Measurements from ENCODE around the gene COL6A5.

Gene COL6A5

GRCh38 chr3:130383424-130383823, 38.0 kb downstream of the COL6A5 start:
- H3K9me2 ChIP-seq (replicated peaks; ENCODE audit: insufficient read depth, low read length): no peaks in the 10 kb centered on the region
- H3K27ac ChIP-seq (ENCODE audit: low read depth, low read length): no peak overlapping the region
- no peak overlapping the region for H3K9ac ChIP-seq (ENCODE audit: low read length)
- no peaks in the 10 kb centered on the region for H3K79me2 ChIP-seq (ENCODE audit: insufficient read depth, low read length)
- no peaks in the 10 kb centered on the region for H3K9me3 ChIP-seq (ENCODE audit: insufficient read depth, low read length)
- TF ChIP-seq EZH2phosphoT487 (conservative IDR thresholded peaks at IDR 0.05; ENCODE audit: low read length) (no peak), CTCF (IDR thresholded peaks at IDR 0.05; ENCODE audit: insufficient read depth, low read length, poor library complexity, severe bottlenecking) (no peak)
- no peak overlapping the region for H2AFZ ChIP-seq (ENCODE audit: low read depth, low read length, severe bottlenecking)
- no peak overlapping the region for H3K4me3 ChIP-seq (ENCODE audit: insufficient read depth, low read length, poor library complexity, severe bottlenecking)
- H3K27me3 ChIP-seq (ENCODE audit: low read length): no peaks in the 10 kb centered on the region
- H4K20me1 ChIP-seq (ENCODE audit: low read depth, low read length): no peaks in the 10 kb centered on the region
- no peaks in the 10 kb centered on the region for H3K36me3 ChIP-seq (ENCODE audit: low read length)
- H3F3A ChIP-seq (ENCODE audit: insufficient read depth): no peaks in the 10 kb centered on the region
- H3K4me2 ChIP-seq (ENCODE audit: low read depth, low read length, poor library complexity, severe bottlenecking): no peak overlapping the region

DNA sequence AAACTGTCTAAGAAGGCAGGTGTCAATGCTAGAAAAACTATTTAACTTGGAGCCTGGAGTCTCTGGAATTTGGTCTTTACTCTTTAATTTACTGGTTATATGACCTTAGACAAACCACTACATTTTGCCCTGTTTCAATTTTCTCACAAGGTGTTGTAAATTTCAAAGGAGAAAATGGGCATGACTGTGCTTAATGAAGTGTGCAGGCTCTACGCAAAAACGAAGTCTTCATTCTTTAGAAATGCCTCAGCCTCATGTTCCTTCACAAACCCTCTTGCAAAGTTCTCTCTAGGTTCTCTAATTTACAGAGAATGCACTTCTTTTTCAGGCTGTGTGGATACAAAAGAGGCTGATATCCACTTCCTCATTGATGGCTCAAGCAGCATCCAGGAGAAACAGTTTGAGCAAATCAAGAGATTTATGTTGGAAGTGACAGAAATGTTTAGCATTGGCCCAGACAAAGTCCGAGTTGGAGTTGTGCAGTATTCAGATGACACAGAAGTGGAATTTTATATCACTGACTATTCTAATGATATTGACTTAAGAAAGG, 39.1 kb downstream of the COL6A5 start:
- no peaks in the 10 kb centered on the region for H3K9me2 ChIP-seq (replicated peaks; ENCODE audit: insufficient read depth, low read length)
- TF ChIP-seq EZH2phosphoT487 (conservative IDR thresholded peaks at IDR 0.05; ENCODE audit: low read length) (no peak), CTCF (IDR thresholded peaks at IDR 0.05; ENCODE audit: insufficient read depth, low read length, poor library complexity, severe bottlenecking) (no peak)
- H3K9me3 ChIP-seq (ENCODE audit: insufficient read depth, low read length): no peaks in the 10 kb centered on the region
- H3K9ac ChIP-seq (ENCODE audit: low read length): no peak overlapping the region
- no peaks in the 10 kb centered on the region for H3F3A ChIP-seq (ENCODE audit: insufficient read depth)
- H3K4me3 ChIP-seq (ENCODE audit: insufficient read depth, low read length, poor library complexity, severe bottlenecking): no peak overlapping the region
- H3K27ac ChIP-seq (ENCODE audit: low read depth, low read length): no peak overlapping the region
- no peaks in the 10 kb centered on the region for H3K79me2 ChIP-seq (ENCODE audit: insufficient read depth, low read length)
- no peaks in the 10 kb centered on the region for H3K27me3 ChIP-seq (ENCODE audit: low read length)
- H4K20me1 ChIP-seq (ENCODE audit: low read depth, low read length): no peaks in the 10 kb centered on the region
- H3K4me2 ChIP-seq (ENCODE audit: low read depth, low read length, poor library complexity, severe bottlenecking): no peak overlapping the region
- no peak overlapping the region for H2AFZ ChIP-seq (ENCODE audit: low read depth, low read length, severe bottlenecking)
- H3K36me3 ChIP-seq (ENCODE audit: low read length): no peaks in the 10 kb centered on the region

DNA sequence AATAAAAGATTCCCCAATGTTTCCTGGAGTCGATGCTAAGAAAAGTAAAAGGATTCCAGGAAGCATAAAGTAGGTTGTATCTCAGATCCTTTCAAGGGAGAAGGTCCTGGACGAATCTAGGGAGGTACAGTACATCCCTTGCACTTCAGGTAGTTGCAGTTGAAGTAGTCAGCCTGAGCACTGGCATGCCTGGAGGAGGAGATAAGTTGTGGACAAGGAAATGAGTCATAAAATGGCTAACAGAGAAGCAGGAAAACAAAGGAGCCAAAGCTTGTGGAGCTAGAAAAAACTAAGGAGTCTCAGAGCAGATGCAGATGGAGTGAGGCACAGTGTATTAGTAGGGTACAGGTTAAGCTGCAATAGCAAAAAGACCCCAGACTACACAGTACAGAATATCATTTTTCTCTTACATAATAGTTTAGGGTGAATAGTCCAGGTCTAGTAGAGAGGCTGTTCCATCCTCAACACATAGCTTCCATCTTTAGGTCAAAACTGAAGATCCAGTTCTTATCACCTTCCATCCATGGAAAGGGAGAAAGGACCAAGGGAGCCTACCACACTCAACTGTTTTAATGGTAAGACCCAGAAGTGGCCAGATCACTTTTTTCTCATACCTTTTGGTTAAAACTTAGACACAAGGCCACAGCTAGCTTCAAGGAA, 41.3 kb downstream of the COL6A5 start:
- Histone ChIP-seq H3K9me3 (ENCODE audit: insufficient read depth, low read length) (no peaks in the 10 kb centered on the region), H3K9me2 (replicated peaks; ENCODE audit: insufficient read depth, low read length) (no peaks in the 10 kb centered on the region), H3K27me3 (ENCODE audit: low read length) (no peaks in the 10 kb centered on the region), H3K9ac (ENCODE audit: low read length) (no peak overlapping the region), H3K27ac (ENCODE audit: low read depth, low read length) (no peak overlapping the region), H3K4me3 (ENCODE audit: insufficient read depth, low read length, poor library complexity, severe bottlenecking) (no peak overlapping the region), H3K36me3 (ENCODE audit: low read length) (no peaks in the 10 kb centered on the region), H4K20me1 (ENCODE audit: low read depth, low read length) (no peaks in the 10 kb centered on the region), H3K79me2 (ENCODE audit: insufficient read depth, low read length) (no peaks in the 10 kb centered on the region), H3K4me2 (ENCODE audit: low read depth, low read length, poor library complexity, severe bottlenecking) (no peak overlapping the region), H2AFZ (ENCODE audit: low read depth, low read length, severe bottlenecking) (no peak overlapping the region), H3F3A (ENCODE audit: insufficient read depth) (no peaks in the 10 kb centered on the region)
- TF ChIP-seq EZH2phosphoT487 (conservative IDR thresholded peaks at IDR 0.05; ENCODE audit: low read length) (no peak), CTCF (IDR thresholded peaks at IDR 0.05; ENCODE audit: insufficient read depth, low read length, poor library complexity, severe bottlenecking) (no peak)
